K562 (cell line): Measurements from ENCODE around the gene SEMA5A. TPM values are rescaled to one million over a fixed set of nuclear protein-coding genes. Genes with fewer than 3 reads are reported as not detected.

Source experiments
- ATAC-seq: fragments of 200-7000 bp; cut with Tn5 transposase; 3 replicates; pipeline ENCODE4 v1.9.1; 2020; ENCODE audit warnings: moderate library complexity
- BruUV-seq: library from RNA; stranded (reverse); fragments of 400-500 nt; replicated peaks from 2 replicates; lab custom pipeline; 2021; lab: Mats Ljungman, UMichigan
- CTCF ChIA-PET: fragments of 300-600 bp; formaldehyde crosslinking; extraction: SDS; loops from one replicate; lab custom pipeline; 2021; ENCODE audit warnings: low intra/inter-chr PET ratio; lab: Yijun Ruan, JAX
- POLR2A ChIA-PET: fragments of 300-600, 350-650 bp; sonication (Branson Sonifier 250); formaldehyde crosslinking; extraction: SDS; loops from one replicate; lab custom pipeline; 2021; ENCODE audit warnings: antibody characterized with exemption, inconsistent platforms; lab: Yijun Ruan, JAX
- DNase-seq, 4 experiments: peaks; one replicate each; pipeline versions ENCODE4 v3.0.0 to v3.0.0-alpha.2; 2011 to 2018; ENCODE audit warnings: low spot score in 3 of 4, mixed read lengths in 3 of 4; ENCODE audit errors: extremely low read depth in 1 of 4
- FAIRE-seq: peaks from 2 replicates; lab custom pipeline; 2011; peaks lifted over from hg19 to GRCh38; lab: Jason Lieb, UNC
- H2AFZ ChIP-seq: 2 replicates; pipeline ENCODE4 v1.6.0; 2011; ENCODE audit warnings: low read depth, low read length, control low read depth, inconsistent platforms
- H3K27ac ChIP-seq: fragments of 200-600 bp; 3 replicates; pipeline ENCODE4 v1.8.0; 2011; ENCODE audit warnings: low read depth, mild to moderate bottlenecking, control low read depth, inconsistent platforms, low read length, moderate library complexity, mixed read lengths; ENCODE audit errors: extremely low read depth
- H3K27me3 ChIP-seq, 2 experiments: fragments of 300-600 bp in 1 of 2; 2 replicates in 1 of 2; 3 replicates in 1 of 2; pipeline versions ENCODE4 v1.6.0 to v1.8.0; 2011; ENCODE audit warnings: inconsistent platforms in 2 of 2, low read length in 2 of 2, mild to moderate bottlenecking in 1 of 2, mixed read lengths in 1 of 2, moderate library complexity in 1 of 2; ENCODE audit not compliant: control insufficient read depth in 2 of 2, insufficient read depth in 2 of 2
- H3K36me3 ChIP-seq: fragments of 300-600 bp; 3 replicates; pipeline ENCODE4 v1.8.0; 2011; ENCODE audit warnings: mild to moderate bottlenecking, low read length, inconsistent platforms; ENCODE audit not compliant: control insufficient read depth, insufficient read depth
- H3K4me1 ChIP-seq, 2 experiments: fragments of 200-600 bp in 1 of 2; replicated peaks in 1 of 2; 2 replicates in 1 of 2; 3 replicates in 1 of 2; pipeline versions ENCODE4 v1.5.1 to v1.8.0; 2011; ENCODE audit warnings: inconsistent platforms in 2 of 2, low read length in 2 of 2, mild to moderate bottlenecking in 1 of 2, mixed read lengths in 1 of 2, moderate library complexity in 1 of 2; ENCODE audit not compliant: control insufficient read depth in 2 of 2, insufficient read depth in 2 of 2
- H3K4me2 ChIP-seq: 2 replicates; pipeline ENCODE4 v1.6.1; 2011; ENCODE audit warnings: low read length, control low read depth, inconsistent platforms, mixed read lengths; ENCODE audit not compliant: insufficient read depth
- H3K4me3 ChIP-seq: fragments of 200-600 bp; sonication (generic), shearing (Covaris generic); 2 replicates; pipeline ENCODE4 v1.5.1; 2016; ENCODE audit warnings: control low read depth, inconsistent platforms
- H3K79me2 ChIP-seq: fragments of 200-600 bp; 3 replicates; pipeline ENCODE4 v1.8.0; 2011; ENCODE audit warnings: low read length, inconsistent platforms; ENCODE audit not compliant: control insufficient read depth, insufficient read depth
- H3K9ac ChIP-seq, 2 experiments: 2 replicates each; pipeline versions ENCODE4 v1.6.0 to v1.6.1; 2011; ENCODE audit warnings: low read depth in 2 of 2, low read length in 2 of 2, control low read depth in 1 of 2, inconsistent platforms in 1 of 2, mild to moderate bottlenecking in 1 of 2, mixed read lengths in 1 of 2; ENCODE audit not compliant: insufficient read depth in 1 of 2
- H3K9me1 ChIP-seq: one replicate; pipeline ENCODE4 v1.6.0; 2011; ENCODE audit warnings: inconsistent platforms, mild to moderate bottlenecking, low read length, moderate library complexity; ENCODE audit not compliant: control insufficient read depth, insufficient read depth
- H3K9me3 ChIP-seq: replicated peaks from 2 replicates; pipeline ENCODE4 v1.5.1; 2011; ENCODE audit warnings: low read depth, low read length, inconsistent platforms; ENCODE audit not compliant: control insufficient read depth, insufficient read depth
- H4K20me1 ChIP-seq: replicated peaks from 2 replicates; pipeline ENCODE4 v1.6.1; 2011; ENCODE audit warnings: low read length, inconsistent platforms, mixed read lengths; ENCODE audit not compliant: control insufficient read depth, insufficient read depth
- KLF1 ChIP-seq: fragments of 450-650 bp; IDR thresholded peaks from 2 replicates; pipeline ENCODE4 v1.6.1; 2016; ENCODE audit warnings: missing genetic modification characterization, missing compliant biosample characterization
- PTRF ChIP-seq: fragments of 450-650 bp; IDR thresholded peaks from 2 replicates; pipeline ENCODE4 v1.6.1; 2016; ENCODE audit warnings: mild to moderate bottlenecking, missing genetic modification characterization, missing compliant biosample characterization
- RUNX1 ChIP-seq: sonication (generic); IDR thresholded peaks from 2 replicates; pipeline ENCODE4 v1.6.1; 2016; ENCODE audit warnings: antibody characterized with exemption, low read depth
- SMARCE1 ChIP-seq: fragments of 450-650 bp; IDR thresholded peaks from 2 replicates; pipeline ENCODE4 v1.7.1; 2016; ENCODE audit warnings: mild to moderate bottlenecking
- WGBS: fragments of 100-300 bp; shearing (Covaris generic); methylation state at CpG from one replicate; pipeline ENCODE4 v1.1.6; 2016; ENCODE audit warnings: low coverage, mixed read lengths; ENCODE audit not compliant: insufficient coverage; ENCODE audit errors: missing lambda C conversion rate; 5-methylcytosine and 5-hydroxymethylcytosine counted together
- in situ Hi-C: fragments of 300-500 bp; cut with MboI; formaldehyde crosslinking; loops from 4 replicates; pipeline ENCODE4 v1.15.0; 2018; ENCODE audit warnings: inconsistent platforms, mixed read lengths
- intact Hi-C: fragments of 100-400 bp; cut with micrococcal nuclease; formaldehyde crosslinking; loops from 2 replicates; pipeline ENCODE4 v1.14.2; 2022
- polyA plus RNA-seq, 8 experiments: library from polyadenylated mRNA; depleted of rRNA in 4 of 8; stranded (reverse) in 5 of 8; unstranded in 3 of 8; fragments of >200 nt; fragmentation: Nextera tagmentation in 2 of 8; fragmentation: Illumina TruSeq in 1 of 8; extraction: Ambion mirVana in 2 of 8; extraction: Trizol in 1 of 8; gene quantifications; 2 replicates each; pipeline versions ENCODE4 v1.2.1 to v1.2.3, GENCODE V29; 2011 to 2014; ENCODE audit warnings: inconsistent platforms in 1 of 8, missing spikeins in 1 of 8
- total RNA-seq, 7 experiments: library from RNA; depleted of rRNA in 6 of 7; stranded (reverse); fragments of >200 nt in 6 of 7; fragmentation: Illumina TruSeq in 2 of 7; extraction: Trizol in 2 of 7; gene quantifications; 2 replicates each; pipeline versions ENCODE4 v1.2.1 to v1.2.3, GENCODE V29; 2011 to 2021; ENCODE audit warnings: low replicate concordance in 1 of 7
- TF ChIP-seq, protein P1 (sequence below): sonication (generic); formaldehyde crosslinking; IDR thresholded peaks from 2 replicates; pipeline ENCODE4 v1.9.0; 2022; ENCODE audit warnings: mild to moderate bottlenecking, missing genetic modification reagents
- TF ChIP-seq, protein P2 (sequence below), 2 experiments: fragments of 200-800 bp in 1 of 2; sonication (Bioruptor generic) in 1 of 2; sonication (generic) in 1 of 2; formaldehyde crosslinking in 1 of 2; IDR thresholded peaks in 1 of 2; conservative IDR thresholded peaks in 1 of 2; 2 replicates each; pipeline versions ENCODE4 v1.5.0 to v1.6.1; 2016 to 2020; ENCODE audit warnings: missing compliant biosample characterization in 1 of 2, missing genetic modification characterization in 1 of 2, missing genetic modification reagents in 1 of 2
- TF ChIP-seq, protein P3 (sequence below): sonication (generic); formaldehyde crosslinking; IDR thresholded peaks from 2 replicates; pipeline ENCODE4 v1.8.1; 2023; ENCODE audit warnings: mild to moderate bottlenecking, missing genetic modification reagents
- TF ChIP-seq, protein P4 (sequence below): fragments of 200-600 bp; sonication (generic); IDR thresholded peaks from one replicate; pipeline ENCODE4 v1.6.1; 2012; ENCODE audit warnings: mild to moderate bottlenecking, low read depth, low read length, inconsistent platforms

Gene SEMA5A
- total and polyA plus RNA-seq, 9 of the 15 experiments (the other 6 are each of a cell fraction or from before 2014, with no cell fraction given), result 0.02 TPM; not detected in 8

DNA sequence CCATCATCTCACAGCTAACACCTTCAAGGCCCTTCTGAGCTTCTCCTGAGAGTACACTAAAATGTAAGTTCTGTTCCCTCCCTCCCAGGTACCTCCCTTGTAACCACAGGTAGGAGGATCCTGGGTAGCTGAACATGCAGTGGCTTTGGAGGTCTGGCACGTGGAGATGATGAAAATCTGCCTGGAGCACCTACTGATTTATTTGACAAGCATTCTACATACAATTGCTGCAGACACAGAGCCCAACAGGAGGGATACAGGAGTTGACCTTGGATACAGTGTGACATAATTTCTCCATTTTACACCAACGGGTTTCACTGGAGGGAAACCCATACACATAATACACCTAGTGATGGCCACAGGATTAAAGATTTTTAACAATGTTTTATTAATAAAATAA is 478.7 kb downstream of the SEMA5A start:
- no peak overlapping the region for H3K4me2 ChIP-seq
- 0% methylated on average over 2 of the region's 2 CpGs for WGBS
- no peak overlapping the region for H3K4me3 ChIP-seq
- CTCF ChIA-PET, result no interaction called here
- intact Hi-C loops, result no loop called here
- DNase-seq, result no peak
- in situ Hi-C loops, result no loop called here
- H3K9me3 ChIP-seq, result no peaks in the 10 kb centered on the region
- no peak overlapping the region for H3K9ac ChIP-seq
- no TSS peak for BruUV-seq
- no peak overlapping the region for H2AFZ ChIP-seq
- H4K20me1 ChIP-seq, result no peaks in the 10 kb centered on the region
- POLR2A ChIA-PET, result interaction anchor here (1.7 kb wide), 1 partner anchor 13 kb away, joined by 4 read pairs; no protein-coding TSS in a partner anchor
- ATAC-seq, result no peak
- no peaks in the 10 kb centered on the region for H3K9me1 ChIP-seq
- no peaks in the 10 kb centered on the region for H3K36me3 ChIP-seq
- H3K27ac ChIP-seq, result no peak overlapping the region
- H3K27me3 ChIP-seq, result no peaks in the 10 kb centered on the region
- no peak for FAIRE-seq
- no peaks in the 10 kb centered on the region for H3K79me2 ChIP-seq
- no peaks in the 10 kb centered on the region for H3K4me1 ChIP-seq
- TF ChIP-seq RUNX1, result no peak
- no peak for TF ChIP-seq KLF1 (tag)
- TF ChIP-seq, protein P1, sequence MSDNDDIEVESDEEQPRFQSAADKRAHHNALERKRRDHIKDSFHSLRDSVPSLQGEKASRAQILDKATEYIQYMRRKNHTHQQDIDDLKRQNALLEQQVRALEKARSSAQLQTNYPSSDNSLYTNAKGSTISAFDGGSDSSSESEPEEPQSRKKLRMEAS (CRISPR knock-in tag), result no peak
- TF ChIP-seq, protein P2, sequence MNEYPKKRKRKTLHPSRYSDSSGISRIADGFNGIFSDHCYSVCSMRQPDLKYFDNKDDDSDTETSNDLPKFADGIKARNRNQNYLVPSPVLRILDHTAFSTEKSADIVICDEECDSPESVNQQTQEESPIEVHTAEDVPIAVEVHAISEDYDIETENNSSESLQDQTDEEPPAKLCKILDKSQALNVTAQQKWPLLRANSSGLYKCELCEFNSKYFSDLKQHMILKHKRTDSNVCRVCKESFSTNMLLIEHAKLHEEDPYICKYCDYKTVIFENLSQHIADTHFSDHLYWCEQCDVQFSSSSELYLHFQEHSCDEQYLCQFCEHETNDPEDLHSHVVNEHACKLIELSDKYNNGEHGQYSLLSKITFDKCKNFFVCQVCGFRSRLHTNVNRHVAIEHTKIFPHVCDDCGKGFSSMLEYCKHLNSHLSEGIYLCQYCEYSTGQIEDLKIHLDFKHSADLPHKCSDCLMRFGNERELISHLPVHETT (CRISPR knock-in tag; conservative IDR thresholded peaks at IDR 0.05 in 1 of 2, IDR thresholded peaks at IDR 0.05 in 1 of 2), result no peak
- TF ChIP-seq, protein P3, sequence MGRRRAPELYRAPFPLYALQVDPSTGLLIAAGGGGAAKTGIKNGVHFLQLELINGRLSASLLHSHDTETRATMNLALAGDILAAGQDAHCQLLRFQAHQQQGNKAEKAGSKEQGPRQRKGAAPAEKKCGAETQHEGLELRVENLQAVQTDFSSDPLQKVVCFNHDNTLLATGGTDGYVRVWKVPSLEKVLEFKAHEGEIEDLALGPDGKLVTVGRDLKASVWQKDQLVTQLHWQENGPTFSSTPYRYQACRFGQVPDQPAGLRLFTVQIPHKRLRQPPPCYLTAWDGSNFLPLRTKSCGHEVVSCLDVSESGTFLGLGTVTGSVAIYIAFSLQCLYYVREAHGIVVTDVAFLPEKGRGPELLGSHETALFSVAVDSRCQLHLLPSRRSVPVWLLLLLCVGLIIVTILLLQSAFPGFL (CRISPR knock-in tag), result no peak
- TF ChIP-seq SMARCE1, result no peak
- no peak for TF ChIP-seq PTRF (tag)
- TF ChIP-seq, protein P4, sequence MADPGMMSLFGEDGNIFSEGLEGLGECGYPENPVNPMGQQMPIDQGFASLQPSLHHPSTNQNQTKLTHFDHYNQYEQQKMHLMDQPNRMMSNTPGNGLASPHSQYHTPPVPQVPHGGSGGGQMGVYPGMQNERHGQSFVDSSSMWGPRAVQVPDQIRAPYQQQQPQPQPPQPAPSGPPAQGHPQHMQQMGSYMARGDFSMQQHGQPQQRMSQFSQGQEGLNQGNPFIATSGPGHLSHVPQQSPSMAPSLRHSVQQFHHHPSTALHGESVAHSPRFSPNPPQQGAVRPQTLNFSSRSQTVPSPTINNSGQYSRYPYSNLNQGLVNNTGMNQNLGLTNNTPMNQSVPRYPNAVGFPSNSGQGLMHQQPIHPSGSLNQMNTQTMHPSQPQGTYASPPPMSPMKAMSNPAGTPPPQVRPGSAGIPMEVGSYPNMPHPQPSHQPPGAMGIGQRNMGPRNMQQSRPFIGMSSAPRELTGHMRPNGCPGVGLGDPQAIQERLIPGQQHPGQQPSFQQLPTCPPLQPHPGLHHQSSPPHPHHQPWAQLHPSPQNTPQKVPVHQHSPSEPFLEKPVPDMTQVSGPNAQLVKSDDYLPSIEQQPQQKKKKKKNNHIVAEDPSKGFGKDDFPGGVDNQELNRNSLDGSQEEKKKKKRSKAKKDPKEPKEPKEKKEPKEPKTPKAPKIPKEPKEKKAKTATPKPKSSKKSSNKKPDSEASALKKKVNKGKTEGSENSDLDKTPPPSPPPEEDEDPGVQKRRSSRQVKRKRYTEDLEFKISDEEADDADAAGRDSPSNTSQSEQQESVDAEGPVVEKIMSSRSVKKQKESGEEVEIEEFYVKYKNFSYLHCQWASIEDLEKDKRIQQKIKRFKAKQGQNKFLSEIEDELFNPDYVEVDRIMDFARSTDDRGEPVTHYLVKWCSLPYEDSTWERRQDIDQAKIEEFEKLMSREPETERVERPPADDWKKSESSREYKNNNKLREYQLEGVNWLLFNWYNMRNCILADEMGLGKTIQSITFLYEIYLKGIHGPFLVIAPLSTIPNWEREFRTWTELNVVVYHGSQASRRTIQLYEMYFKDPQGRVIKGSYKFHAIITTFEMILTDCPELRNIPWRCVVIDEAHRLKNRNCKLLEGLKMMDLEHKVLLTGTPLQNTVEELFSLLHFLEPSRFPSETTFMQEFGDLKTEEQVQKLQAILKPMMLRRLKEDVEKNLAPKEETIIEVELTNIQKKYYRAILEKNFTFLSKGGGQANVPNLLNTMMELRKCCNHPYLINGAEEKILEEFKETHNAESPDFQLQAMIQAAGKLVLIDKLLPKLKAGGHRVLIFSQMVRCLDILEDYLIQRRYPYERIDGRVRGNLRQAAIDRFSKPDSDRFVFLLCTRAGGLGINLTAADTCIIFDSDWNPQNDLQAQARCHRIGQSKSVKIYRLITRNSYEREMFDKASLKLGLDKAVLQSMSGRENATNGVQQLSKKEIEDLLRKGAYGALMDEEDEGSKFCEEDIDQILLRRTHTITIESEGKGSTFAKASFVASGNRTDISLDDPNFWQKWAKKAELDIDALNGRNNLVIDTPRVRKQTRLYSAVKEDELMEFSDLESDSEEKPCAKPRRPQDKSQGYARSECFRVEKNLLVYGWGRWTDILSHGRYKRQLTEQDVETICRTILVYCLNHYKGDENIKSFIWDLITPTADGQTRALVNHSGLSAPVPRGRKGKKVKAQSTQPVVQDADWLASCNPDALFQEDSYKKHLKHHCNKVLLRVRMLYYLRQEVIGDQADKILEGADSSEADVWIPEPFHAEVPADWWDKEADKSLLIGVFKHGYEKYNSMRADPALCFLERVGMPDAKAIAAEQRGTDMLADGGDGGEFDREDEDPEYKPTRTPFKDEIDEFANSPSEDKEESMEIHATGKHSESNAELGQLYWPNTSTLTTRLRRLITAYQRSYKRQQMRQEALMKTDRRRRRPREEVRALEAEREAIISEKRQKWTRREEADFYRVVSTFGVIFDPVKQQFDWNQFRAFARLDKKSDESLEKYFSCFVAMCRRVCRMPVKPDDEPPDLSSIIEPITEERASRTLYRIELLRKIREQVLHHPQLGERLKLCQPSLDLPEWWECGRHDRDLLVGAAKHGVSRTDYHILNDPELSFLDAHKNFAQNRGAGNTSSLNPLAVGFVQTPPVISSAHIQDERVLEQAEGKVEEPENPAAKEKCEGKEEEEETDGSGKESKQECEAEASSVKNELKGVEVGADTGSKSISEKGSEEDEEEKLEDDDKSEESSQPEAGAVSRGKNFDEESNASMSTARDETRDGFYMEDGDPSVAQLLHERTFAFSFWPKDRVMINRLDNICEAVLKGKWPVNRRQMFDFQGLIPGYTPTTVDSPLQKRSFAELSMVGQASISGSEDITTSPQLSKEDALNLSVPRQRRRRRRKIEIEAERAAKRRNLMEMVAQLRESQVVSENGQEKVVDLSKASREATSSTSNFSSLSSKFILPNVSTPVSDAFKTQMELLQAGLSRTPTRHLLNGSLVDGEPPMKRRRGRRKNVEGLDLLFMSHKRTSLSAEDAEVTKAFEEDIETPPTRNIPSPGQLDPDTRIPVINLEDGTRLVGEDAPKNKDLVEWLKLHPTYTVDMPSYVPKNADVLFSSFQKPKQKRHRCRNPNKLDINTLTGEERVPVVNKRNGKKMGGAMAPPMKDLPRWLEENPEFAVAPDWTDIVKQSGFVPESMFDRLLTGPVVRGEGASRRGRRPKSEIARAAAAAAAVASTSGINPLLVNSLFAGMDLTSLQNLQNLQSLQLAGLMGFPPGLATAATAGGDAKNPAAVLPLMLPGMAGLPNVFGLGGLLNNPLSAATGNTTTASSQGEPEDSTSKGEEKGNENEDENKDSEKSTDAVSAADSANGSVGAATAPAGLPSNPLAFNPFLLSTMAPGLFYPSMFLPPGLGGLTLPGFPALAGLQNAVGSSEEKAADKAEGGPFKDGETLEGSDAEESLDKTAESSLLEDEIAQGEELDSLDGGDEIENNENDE, result no peak
